H1 (cell line): ENCODE results near the gene TRIM56. TPM values are rescaled to one million over a fixed set of nuclear protein-coding genes. Genes with fewer than 3 reads are reported as not detected.
A peak's percentile ranks its signal among the peaks of the same experiment; 100 is the strongest.

Source experiments
- CBX5 ChIP-seq: fragments of 300-800, 300-1000 bp; sonication (generic); IDR thresholded peaks from 2 replicates; pipeline ENCODE4 v1.7.1; 2016; ENCODE audit warnings: antibody characterized with exemption, low read length, low read depth
- CEBPB ChIP-seq: IDR thresholded peaks from 2 replicates; pipeline ENCODE4 v1.6.1; 2012; ENCODE audit warnings: low read depth, low read length
- CHD1 ChIP-seq: IDR thresholded peaks from 2 replicates; pipeline ENCODE4 v1.6.1; 2012; ENCODE audit warnings: low read depth, low read length, improper control_type of control experiment
- JUND ChIP-seq: IDR thresholded peaks from 2 replicates; pipeline ENCODE4 v1.6.1; 2011; ENCODE audit warnings: mild to moderate bottlenecking, improper control_type of control experiment, low read length
- KDM4A ChIP-seq: IDR thresholded peaks from one replicate; pipeline ENCODE4 v1.7.1; 2012; ENCODE audit warnings: low read depth, mild to moderate bottlenecking, moderate library complexity, low read length, inconsistent platforms; ENCODE audit not compliant: severe bottlenecking
- NANOG ChIP-seq: IDR thresholded peaks from 2 replicates; pipeline ENCODE4 v1.6.1; 2011; ENCODE audit warnings: low read length, low read depth, mild to moderate bottlenecking, inconsistent platforms; ENCODE audit not compliant: insufficient read depth, poor library complexity, severe bottlenecking
- NRF1 ChIP-seq: IDR thresholded peaks from 2 replicates; pipeline ENCODE4 v1.6.1; 2011; ENCODE audit warnings: mild to moderate bottlenecking, low read depth, low read length, improper control_type of control experiment
- RAD21 ChIP-seq, 2 experiments: IDR thresholded peaks in 1 of 2; conservative IDR thresholded peaks in 1 of 2; 2 replicates each; pipeline ENCODE4 v1.6.1; 2011; ENCODE audit warnings: low read depth in 2 of 2, low read length in 2 of 2, improper control_type of control experiment in 1 of 2, inconsistent platforms in 1 of 2, mild to moderate bottlenecking in 1 of 2, moderate library complexity in 1 of 2
- SP2 ChIP-seq: IDR thresholded peaks from 2 replicates; pipeline ENCODE4 v1.6.1; 2012; ENCODE audit warnings: mild to moderate bottlenecking, low read length, inconsistent platforms
- USF2 ChIP-seq: IDR thresholded peaks from 2 replicates; pipeline ENCODE4 v1.6.1; 2011; ENCODE audit warnings: low read length, improper control_type of control experiment
- polyA plus RNA-seq, 7 experiments: library from polyadenylated mRNA; depleted of rRNA in 3 of 7; stranded (reverse) in 5 of 7; unstranded in 2 of 7; fragments of >200 nt in 5 of 7; fragments of 200-250 nt in 2 of 7; gene quantifications; 1 replicate in 5 of 7; 2 replicates in 1 of 7; 4 replicates in 1 of 7; pipeline versions ENCODE4 v1.2.1 to v1.2.3, GENCODE V29; 2011 to 2013; ENCODE audit warnings: missing spikeins in 2 of 7, mixed read lengths in 2 of 7
- total RNA-seq: library from RNA; stranded (reverse); fragmentation: NEBNext Ultra II Directional; extraction: Animal tissue kit (Norgen Biotek cat#: 25700); gene quantifications from 2 replicates; pipeline ENCODE4 v1.2.1, GENCODE V29; 2021
- TF ChIP-seq, protein P1 (sequence below): IDR thresholded peaks from 2 replicates; pipeline ENCODE4 v1.6.1; 2012; ENCODE audit warnings: inconsistent platforms
- TF ChIP-seq, protein P2 (sequence below): IDR thresholded peaks from 2 replicates; pipeline ENCODE4 v1.6.1; 2012; ENCODE audit warnings: low read length, inconsistent platforms

Gene TRIM56
- total and polyA plus RNA-seq, 2 of the 8 experiments (the other 6 are each of a cell fraction or from before 2014, with no cell fraction given) = 2.0 to 17.5 TPM

GRCh38 chr7:101138213-101138870, 53.1 kb downstream of the TRIM56 start (continued):
- TF ChIP-seq CHD1 = no peak
- no peak for TF ChIP-seq CEBPB
- TF ChIP-seq NANOG = no peak
- TF ChIP-seq, protein P1, sequence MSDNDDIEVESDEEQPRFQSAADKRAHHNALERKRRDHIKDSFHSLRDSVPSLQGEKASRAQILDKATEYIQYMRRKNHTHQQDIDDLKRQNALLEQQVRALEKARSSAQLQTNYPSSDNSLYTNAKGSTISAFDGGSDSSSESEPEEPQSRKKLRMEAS = peak; percentile 47; the same call in 1 of the 2 replicates
- no peak for TF ChIP-seq KDM4A
- peak; percentile 60 to 69 for TF ChIP-seq RAD21 (IDR thresholded peaks at IDR 0.05 in 1 of 2, conservative IDR thresholded peaks at IDR 0.05 in 1 of 2; ENCODE audit: low read depth in 2 of 2, low read length in 2 of 2)
- TF ChIP-seq, protein P2, sequence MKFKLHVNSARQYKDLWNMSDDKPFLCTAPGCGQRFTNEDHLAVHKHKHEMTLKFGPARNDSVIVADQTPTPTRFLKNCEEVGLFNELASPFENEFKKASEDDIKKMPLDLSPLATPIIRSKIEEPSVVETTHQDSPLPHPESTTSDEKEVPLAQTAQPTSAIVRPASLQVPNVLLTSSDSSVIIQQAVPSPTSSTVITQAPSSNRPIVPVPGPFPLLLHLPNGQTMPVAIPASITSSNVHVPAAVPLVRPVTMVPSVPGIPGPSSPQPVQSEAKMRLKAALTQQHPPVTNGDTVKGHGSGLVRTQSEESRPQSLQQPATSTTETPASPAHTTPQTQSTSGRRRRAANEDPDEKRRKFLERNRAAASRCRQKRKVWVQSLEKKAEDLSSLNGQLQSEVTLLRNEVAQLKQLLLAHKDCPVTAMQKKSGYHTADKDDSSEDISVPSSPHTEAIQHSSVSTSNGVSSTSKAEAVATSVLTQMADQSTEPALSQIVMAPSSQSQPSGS = no peak
- TF ChIP-seq CBX5 = no peak
- 0 out of 2 replicates have a peak, but pooled peaks have one; percentile 17 for TF ChIP-seq USF2
- TF ChIP-seq JUND = peak; percentile 90
- TF ChIP-seq SP2 = no peak
- TF ChIP-seq NRF1 = no peak
